Endothelial cell of umbilical vein (primary cell): ENCODE results near the gene CACNB4.

Experiments used
- MYC ChIP-seq: IDR thresholded peaks from one replicate; pipeline ENCODE4 v1.6.1; 2011; ENCODE audit warnings: mild to moderate bottlenecking, low read depth, low read length
- POLR2A ChIP-seq: IDR thresholded peaks from 2 replicates; pipeline ENCODE4 v1.6.1; 2012; ENCODE audit warnings: low read depth, mild to moderate bottlenecking, control low read depth, low read length
- POLR2AphosphoS5 ChIP-seq: IDR thresholded peaks from 2 replicates; pipeline ENCODE4 v1.6.1; 2012; ENCODE audit warnings: low read depth, mild to moderate bottlenecking, control low read depth, low read length, moderate library complexity; ENCODE audit not compliant: insufficient read depth

- TF ChIP-seq POLR2AphosphoS5: no peak
- TF ChIP-seq MYC: no peak
- no peak for TF ChIP-seq POLR2A
Measured at GRCh38 chr2:151792589-151792988, 306.3 kb downstream of the CACNB4 start.
